ENCODE results near the gene GLIS1. TPM values are rescaled to one million over a fixed set of nuclear protein-coding genes. Genes with fewer than 3 reads are reported as not detected.

The GLIS1 gene
- total and polyA plus RNA-seq, 2 of the 8 experiments (the other 6 are each of a cell fraction or from before 2014, with no cell fraction given) = 0.15 to 0.22 TPM

GRCh38 chr1:53752281-53752680 lies 13.3 kb upstream of the GLIS1 start:
- H3K4ac ChIP-seq (replicated peaks; ENCODE audit: insufficient read length, low read depth, low read length) = no peak overlapping the region
- no peak overlapping the region for H2BK5ac ChIP-seq (ENCODE audit: low read depth, low read length)
- no peak for FAIRE-seq
- H3K4me2 ChIP-seq (ENCODE audit: insufficient read depth in 1 of 2, low read depth in 2 of 2, low read length in 2 of 2) = no peak overlapping the region
- H3K23ac ChIP-seq (ENCODE audit: insufficient read length) = no peak overlapping the region
- H3K79me2 ChIP-seq (ENCODE audit: control insufficient read depth in 1 of 2, insufficient read depth in 2 of 2, low read length in 2 of 2) = no peaks in the 10 kb centered on the region
- H3K4me3 ChIP-seq (ENCODE audit: extremely low read depth in 1 of 4, insufficient read depth in 2 of 4, low read depth in 3 of 4, low read length in 4 of 4) = no peak overlapping the region
- no peak overlapping the region for H4K8ac ChIP-seq (ENCODE audit: extremely low read depth, insufficient read depth, low read length)
- no peaks in the 10 kb centered on the region for H3K9me3 ChIP-seq (ENCODE audit: insufficient read depth in 2 of 2, low read depth in 1 of 2, low read length in 1 of 2)
- no peak overlapping the region for H2BK120ac ChIP-seq (replicated peaks; ENCODE audit: low read depth, low read length)
- H3K56ac ChIP-seq (replicated peaks; ENCODE audit: insufficient read length, low read depth, low read length) = no peak overlapping the region
- no peak overlapping the region for H3K18ac ChIP-seq (ENCODE audit: extremely low read depth, low read length)
- H2BK20ac ChIP-seq (ENCODE audit: low read length) = no peak overlapping the region
- H3K79me1 ChIP-seq (ENCODE audit: low read depth, low read length) = no peaks in the 10 kb centered on the region
- H3K4me1 ChIP-seq (replicated peaks in 1 of 4; ENCODE audit: control insufficient read depth in 3 of 4, insufficient read depth in 4 of 4, low read length in 3 of 4) = no peaks in the 10 kb centered on the region
- ChIA-PET CTCF (ENCODE audit: partially characterized antibody) (interaction anchor here (0.6 to 4.0 kb wide), 14 partner anchors 10 to 1711 kb away, joined by 3 to 35 read pairs (median 4); no protein-coding TSS in a partner anchor), POLR2A (ENCODE audit: partially characterized antibody) (no interaction called here)
- no peak for TF ChIP-seq CBX8 (IDR thresholded peaks at IDR 0.05; ENCODE audit: borderline replicate concordance, low read depth, low read length)
- TF ChIP-seq SIRT6 (IDR thresholded peaks at IDR 0.05; ENCODE audit: low read length) = no peak
- H3K23me2 ChIP-seq (ENCODE audit: low read depth, low read length) = no peaks in the 10 kb centered on the region
- H4K91ac ChIP-seq (replicated peaks; ENCODE audit: insufficient read length, low read length) = no peak overlapping the region
- H3K27me3 ChIP-seq (replicated peaks in 1 of 4; ENCODE audit: control insufficient read depth in 3 of 4, extremely low read depth in 1 of 4, insufficient read depth in 3 of 4, low read length in 3 of 4) = no peaks in the 10 kb centered on the region
- H4K5ac ChIP-seq (ENCODE audit: insufficient read length, low read depth, low read length) = no peak overlapping the region
- no peak overlapping the region for H3K27ac ChIP-seq (ENCODE audit: low read depth, low read length)
- H2AK5ac ChIP-seq (ENCODE audit: low read depth, low read length) = no peak overlapping the region
- no peak for DNase-seq (ENCODE audit: low read depth in 1 of 2, low spot score in 2 of 2)
- 91% methylated on average over 6 of the region's 6 CpGs; no CpG with 5 or more reads in 1 of the 2 experiments for WGBS, 2 experiments (ENCODE audit: extremely low coverage in 1 of 2, insufficient coverage in 1 of 2, insufficient read length in 1 of 2, insufficient replicate concordance in 2 of 2, low coverage in 1 of 2, low lambda C conversion rate in 2 of 2, missing lambda C conversion rate in 1 of 2)
- H2AFZ ChIP-seq (ENCODE audit: low read length) = no peak overlapping the region
- H3K9ac ChIP-seq (replicated peaks in 1 of 4; ENCODE audit: extremely low read depth in 1 of 4, low read depth in 3 of 4, low read length in 3 of 4) = no peak overlapping the region
- H4K20me1 ChIP-seq (replicated peaks in 1 of 2; ENCODE audit: control insufficient read depth in 1 of 2, insufficient read depth in 2 of 2, low read length in 2 of 2) = no peaks in the 10 kb centered on the region
- H2BK12ac ChIP-seq (ENCODE audit: low read depth, low read length) = no peak overlapping the region
- no peaks in the 10 kb centered on the region for H3K36me3 ChIP-seq (ENCODE audit: control insufficient read depth in 2 of 4, insufficient read depth in 4 of 4, low read length in 3 of 4)
- no peak overlapping the region for H3K14ac ChIP-seq (ENCODE audit: insufficient read length)
- no peak overlapping the region for H2BK15ac ChIP-seq (ENCODE audit: low read length)

All from H1 (cell line).